Osteoblast (primary cell): ENCODE measurements around the gene PSMD12. TPM values are rescaled to one million over a fixed set of nuclear protein-coding genes. Genes with fewer than 3 reads are reported as not detected.
A peak's percentile ranks its signal among the peaks of the same experiment; 100 is the strongest.

ENCODE experiments used
- DNase-seq: peaks from one replicate; pipeline ENCODE4 v3.0.0; 2011; ENCODE audit warnings: low spot score, mixed read lengths; ENCODE audit not compliant: insufficient read length; ENCODE audit errors: missing footprints
- H2AFZ ChIP-seq: 2 replicates; pipeline ENCODE4 v1.6.0; 2011; ENCODE audit warnings: mild to moderate bottlenecking, low read length
- H3K27ac ChIP-seq: 2 replicates; pipeline ENCODE4 v1.5.1; 2011; ENCODE audit warnings: mild to moderate bottlenecking, low read depth, low read length, moderate library complexity
- H3K27me3 ChIP-seq: 2 replicates; pipeline ENCODE4 v1.6.0; 2012; ENCODE audit warnings: mild to moderate bottlenecking, control low read depth, inconsistent platforms, low read length, moderate library complexity; ENCODE audit not compliant: insufficient read depth
- H3K36me3 ChIP-seq: 2 replicates; pipeline ENCODE4 v1.5.1; 2011; ENCODE audit warnings: mild to moderate bottlenecking, low read length, control low read depth, moderate library complexity; ENCODE audit not compliant: insufficient read depth
- H3K4me1 ChIP-seq: 2 replicates; pipeline ENCODE4 v1.5.1; 2011; ENCODE audit warnings: mild to moderate bottlenecking, low read length, control low read depth, moderate library complexity; ENCODE audit not compliant: insufficient read depth
- H3K4me2 ChIP-seq: 2 replicates; pipeline ENCODE4 v1.6.0; 2011; ENCODE audit warnings: mild to moderate bottlenecking, low read length; ENCODE audit not compliant: insufficient read depth
- H3K4me3 ChIP-seq: fragments of 200-600 bp; sonication (generic); 3 replicates; pipeline ENCODE4 v1.5.1; 2012; ENCODE audit warnings: mild to moderate bottlenecking, low read length, inconsistent platforms; ENCODE audit not compliant: insufficient read depth
- H3K79me2 ChIP-seq: 2 replicates; pipeline ENCODE4 v1.6.0; 2012; ENCODE audit warnings: mild to moderate bottlenecking, low read length, control low read depth, inconsistent platforms; ENCODE audit not compliant: insufficient read depth
- H3K9me3 ChIP-seq: 2 replicates; pipeline ENCODE4 v1.5.1; 2011; ENCODE audit warnings: low read depth, low read length, control low read depth
- H4K20me1 ChIP-seq: 2 replicates; pipeline ENCODE4 v1.6.0; 2012; ENCODE audit warnings: mild to moderate bottlenecking, low read length, control low read depth; ENCODE audit not compliant: insufficient read depth
- CTCF ChIP-seq: IDR thresholded peaks from 2 replicates; pipeline ENCODE4 v1.5.1; 2011; ENCODE audit warnings: mild to moderate bottlenecking, low read depth, low read length, moderate library complexity; ENCODE audit errors: extremely low read depth
- total RNA-seq: library from RNA; depleted of rRNA; stranded (reverse); fragments of >200 nt; gene quantifications from 2 replicates; pipeline ENCODE4 v1.2.3, GENCODE V29; 2012

The PSMD12 gene
- total RNA-seq, 1 donor, result 24.2 TPM

GRCh38 chr17:67297454-67297960 lies 68.9 kb downstream of the PSMD12 start:
- no peak for DNase-seq
- H3K4me2 ChIP-seq, result no peak overlapping the region
- no peak overlapping the region for H2AFZ ChIP-seq
- no peaks in the 10 kb centered on the region for H3K79me2 ChIP-seq
- no peak overlapping the region for H3K4me3 ChIP-seq
- no peaks in the 10 kb centered on the region for H3K27me3 ChIP-seq
- no peak for TF ChIP-seq CTCF
- H3K27ac ChIP-seq, result no peak overlapping the region
- H3K36me3 ChIP-seq, result no peaks in the 10 kb centered on the region
- H3K9me3 ChIP-seq, result no peaks in the 10 kb centered on the region
- H3K4me1 ChIP-seq, result no peaks in the 10 kb centered on the region
- no peaks in the 10 kb centered on the region for H4K20me1 ChIP-seq

GRCh38 chr17:67294451-67295199 lies 71.8 kb downstream of the PSMD12 start:
- Histone ChIP-seq H3K36me3 (no peaks in the 10 kb centered on the region), H3K27me3 (no peaks in the 10 kb centered on the region), H4K20me1 (no peaks in the 10 kb centered on the region), H3K27ac (no peak overlapping the region), H3K9me3 (no peaks in the 10 kb centered on the region), H3K79me2 (no peaks in the 10 kb centered on the region), H2AFZ (no peak overlapping the region), H3K4me2 (no peak overlapping the region), H3K4me3 (no peak overlapping the region), H3K4me1 (peaks cover 2% of the 10 kb centered on the region)
- no peak for TF ChIP-seq CTCF
- no peak for DNase-seq

- Histone ChIP-seq H2AFZ (peak overlapping the region; percentile 51), H3K36me3 (no peaks in the 10 kb centered on the region), H3K4me3 (peak overlapping the region; percentile 28), H3K4me2 (peak overlapping the region; percentile 64), H3K4me1 (peaks cover 7% of the 10 kb centered on the region), H3K79me2 (no peaks in the 10 kb centered on the region), H4K20me1 (no peaks in the 10 kb centered on the region), H3K27me3 (no peaks in the 10 kb centered on the region), H3K9me3 (no peaks in the 10 kb centered on the region), H3K27ac (no peak overlapping the region)
- peak; percentile 97 for DNase-seq
- peak; percentile 78 for TF ChIP-seq CTCF
Observed at GRCh38 chr17:67293251-67294203, 72.8 kb downstream of the PSMD12 start.
